Mesenchymal stem cell (in vitro differentiated cells and primary cell): ENCODE results near the gene NAPB.
A peak's percentile ranks its signal among the peaks of the same experiment; 100 is the strongest.

Experiments
- DNase-seq: peaks from one replicate; pipeline ENCODE4 v3.0.0-alpha.2; 2013
- H2AFZ ChIP-seq: one replicate; pipeline ENCODE4 v1.6.1; 2013; ENCODE audit warnings: low read depth, mild to moderate bottlenecking, control low read depth, inconsistent platforms, low read length, moderate library complexity
- H2AK5ac ChIP-seq: 2 replicates; pipeline ENCODE4 v1.6.1; 2013; ENCODE audit warnings: low read length, moderate library complexity, mild to moderate bottlenecking, inconsistent platforms; ENCODE audit not compliant: severe bottlenecking
- H2BK120ac ChIP-seq: one replicate; pipeline ENCODE4 v1.6.1; 2013; ENCODE audit warnings: low read depth, mild to moderate bottlenecking, inconsistent platforms, low read length, moderate library complexity
- H2BK12ac ChIP-seq, 2 experiments: one replicate each; pipeline ENCODE4 v1.6.1; 2013; ENCODE audit warnings: inconsistent platforms in 2 of 2, low read length in 2 of 2, mild to moderate bottlenecking in 2 of 2, moderate library complexity in 2 of 2, control low read depth in 1 of 2
- H2BK15ac ChIP-seq: one replicate; pipeline ENCODE4 v1.6.1; 2013; ENCODE audit warnings: mild to moderate bottlenecking, low read depth, inconsistent platforms; ENCODE audit not compliant: poor library complexity, severe bottlenecking
- H2BK5ac ChIP-seq: 2 replicates; pipeline ENCODE4 v1.6.1; 2013; ENCODE audit warnings: low read depth, mild to moderate bottlenecking, low read length, control low read depth, inconsistent platforms; ENCODE audit not compliant: poor library complexity, severe bottlenecking
- H3K14ac ChIP-seq, 2 experiments: one replicate each; pipeline ENCODE4 v1.6.1; 2013; ENCODE audit warnings: inconsistent platforms in 2 of 2, low read length in 2 of 2, control low read depth in 1 of 2, mild to moderate bottlenecking in 1 of 2, moderate library complexity in 1 of 2
- H3K18ac ChIP-seq, 2 experiments: one replicate each; pipeline ENCODE4 v1.6.1; 2013; ENCODE audit warnings: inconsistent platforms in 2 of 2, low read length in 2 of 2, control low read depth in 1 of 2, low read depth in 1 of 2, mild to moderate bottlenecking in 1 of 2
- H3K23ac ChIP-seq, 2 experiments: one replicate each; pipeline ENCODE4 v1.6.1; 2013; ENCODE audit warnings: inconsistent platforms in 2 of 2, low read length in 2 of 2, mild to moderate bottlenecking in 2 of 2, moderate library complexity in 2 of 2, control low read depth in 1 of 2
- H3K27ac ChIP-seq: 2 replicates; pipeline ENCODE4 v1.5.1; 2013; ENCODE audit warnings: mild to moderate bottlenecking, moderate library complexity, low read length, control low read depth, inconsistent platforms; ENCODE audit not compliant: poor library complexity, severe bottlenecking
- H3K27me3 ChIP-seq, 2 experiments: 2 replicates each; pipeline versions ENCODE4 v1.6.1 to v1.7.0; 2013; ENCODE audit warnings: low read length in 2 of 2, mild to moderate bottlenecking in 2 of 2, moderate library complexity in 2 of 2, control low read depth in 1 of 2, inconsistent platforms in 1 of 2; ENCODE audit not compliant: control insufficient read depth in 1 of 2, insufficient read depth in 1 of 2
- H3K36me3 ChIP-seq, 2 experiments: 2 replicates each; pipeline versions ENCODE4 v1.6.1 to v1.7.0; 2013; ENCODE audit warnings: low read length in 2 of 2, control low read depth in 1 of 2, inconsistent platforms in 1 of 2, low read depth in 1 of 2, mild to moderate bottlenecking in 1 of 2; ENCODE audit not compliant: insufficient read depth in 2 of 2, control insufficient read depth in 1 of 2
- H3K4ac ChIP-seq, 2 experiments: one replicate each; pipeline ENCODE4 v1.6.1; 2013; ENCODE audit warnings: inconsistent platforms in 2 of 2, low read length in 2 of 2, mild to moderate bottlenecking in 2 of 2, moderate library complexity in 2 of 2, control low read depth in 1 of 2, low read depth in 1 of 2
- H3K4me1 ChIP-seq: 2 replicates; pipeline ENCODE4 v1.6.1; 2013; ENCODE audit warnings: low read depth, low read length, control low read depth; ENCODE audit not compliant: control insufficient read depth, insufficient read depth
- H3K4me2 ChIP-seq: 2 replicates; pipeline ENCODE4 v1.6.1; 2013; ENCODE audit warnings: low read length, mild to moderate bottlenecking, inconsistent platforms; ENCODE audit not compliant: poor library complexity, severe bottlenecking
- H3K4me3 ChIP-seq, 2 experiments: 2 replicates each; pipeline versions ENCODE4 v1.5.1 to v1.7.0; 2013; ENCODE audit warnings: low read length in 2 of 2, mild to moderate bottlenecking in 2 of 2, control low read depth in 1 of 2, low read depth in 1 of 2; ENCODE audit not compliant: insufficient read depth in 1 of 2
- H3K79me1 ChIP-seq: replicated peaks from 2 replicates; pipeline ENCODE4 v1.6.1; 2013; ENCODE audit warnings: mild to moderate bottlenecking, control low read depth, low read length, inconsistent platforms; ENCODE audit not compliant: poor library complexity, severe bottlenecking
- H3K9ac ChIP-seq: 2 replicates; pipeline ENCODE4 v1.7.0; 2013; ENCODE audit warnings: mild to moderate bottlenecking, low read length, moderate library complexity
- H3K9me3 ChIP-seq: 2 replicates; pipeline ENCODE4 v1.7.0; 2013; ENCODE audit warnings: mild to moderate bottlenecking, low read length; ENCODE audit not compliant: control insufficient read depth
- H4K8ac ChIP-seq: one replicate; pipeline ENCODE4 v1.6.1; 2013; ENCODE audit warnings: inconsistent platforms, mild to moderate bottlenecking, low read length, moderate library complexity
- H4K91ac ChIP-seq: one replicate; pipeline ENCODE4 v1.6.1; 2013; ENCODE audit warnings: mild to moderate bottlenecking, low read length, inconsistent platforms
- WGBS: methylation state at CpG from one replicate; pipeline ENCODE4 v1.1.7; 2013; ENCODE audit warnings: mixed read lengths; 5-methylcytosine and 5-hydroxymethylcytosine counted together

The NAPB gene

GRCh38 chr20:23344336-23344735, 77.0 kb downstream of the NAPB start:
- Histone ChIP-seq H3K36me3 (no peaks in the 10 kb centered on the region), H4K8ac (no peak overlapping the region), H3K4me2 (no peak overlapping the region), H3K27ac (no peak overlapping the region), H3K4ac (no peak overlapping the region), H3K23ac (no peak overlapping the region), H2BK15ac (no peak overlapping the region), H3K18ac (no peak overlapping the region), H3K9me3 (no peaks in the 10 kb centered on the region), H3K4me1 (peaks cover 7% of the 10 kb centered on the region), H4K91ac (no peak overlapping the region), H2BK120ac (no peak overlapping the region), H3K14ac (no peak overlapping the region), H3K4me3 (no peak overlapping the region), H3K9ac (no peak overlapping the region), H2BK5ac (no peak overlapping the region), H2AK5ac (no peak overlapping the region), H3K27me3 (peaks cover 8 to 14% of the 10 kb centered on the region in 2 experiments), H3K79me1 (peaks cover 5% of the 10 kb centered on the region), H2BK12ac (no peak overlapping the region), H2AFZ (no peak overlapping the region)
- DNase-seq, result no peak
- WGBS, result 52% methylated on average over 2 of the region's 5 CpGs

- H3K18ac ChIP-seq, result no peak overlapping the region
- H3K9me3 ChIP-seq, result no peaks in the 10 kb centered on the region
- peaks cover 5% of the 10 kb centered on the region for H3K79me1 ChIP-seq
- no peak overlapping the region for H3K23ac ChIP-seq
- H3K9ac ChIP-seq, result no peak overlapping the region
- H3K14ac ChIP-seq, result no peak overlapping the region
- H4K8ac ChIP-seq, result no peak overlapping the region
- peaks cover 7% of the 10 kb centered on the region for H3K4me1 ChIP-seq
- H2AK5ac ChIP-seq, result no peak overlapping the region
- H3K27ac ChIP-seq, result no peak overlapping the region
- no peaks in the 10 kb centered on the region for H3K36me3 ChIP-seq
- no CpG with 5 or more reads among the region's 1 CpG for WGBS
- no peak overlapping the region for H2AFZ ChIP-seq
- H3K4me2 ChIP-seq, result no peak overlapping the region
- H3K4me3 ChIP-seq, result no peak overlapping the region
- no peak for DNase-seq
- no peak overlapping the region for H2BK12ac ChIP-seq
- H4K91ac ChIP-seq, result no peak overlapping the region
- no peak overlapping the region for H3K4ac ChIP-seq
- H2BK5ac ChIP-seq, result no peak overlapping the region
- H2BK120ac ChIP-seq, result no peak overlapping the region
- H3K27me3 ChIP-seq, result peaks cover 8 to 14% of the 10 kb centered on the region in 2 experiments
- H2BK15ac ChIP-seq, result no peak overlapping the region
Observed at GRCh38 chr20:23343590-23343989, 77.7 kb downstream of the NAPB start.

- peaks cover 2% of the 10 kb centered on the region for H3K79me1 ChIP-seq
- peaks cover 8 to 14% of the 10 kb centered on the region in 2 experiments for H3K27me3 ChIP-seq
- H3K23ac ChIP-seq, result no peak overlapping the region
- WGBS, result 61% methylated on average over 2 of the region's 2 CpGs
- H4K8ac ChIP-seq, result no peak overlapping the region
- no peak overlapping the region for H3K4me2 ChIP-seq
- H2BK15ac ChIP-seq, result no peak overlapping the region
- DNase-seq, result no peak
- H3K9me3 ChIP-seq, result no peaks in the 10 kb centered on the region
- H3K14ac ChIP-seq, result no peak overlapping the region
- H3K9ac ChIP-seq, result no peak overlapping the region
- no peak overlapping the region for H2BK5ac ChIP-seq
- H3K4ac ChIP-seq, result no peak overlapping the region
- H3K36me3 ChIP-seq, result no peaks in the 10 kb centered on the region
- H4K91ac ChIP-seq, result no peak overlapping the region
- no peak overlapping the region for H3K4me3 ChIP-seq
- H3K18ac ChIP-seq, result no peak overlapping the region
- H2BK12ac ChIP-seq, result no peak overlapping the region
- no peak overlapping the region for H2AK5ac ChIP-seq
- H3K4me1 ChIP-seq, result peaks cover 9% of the 10 kb centered on the region
- no peak overlapping the region for H2BK120ac ChIP-seq
- H3K27ac ChIP-seq, result no peak overlapping the region
- H2AFZ ChIP-seq, result no peak overlapping the region
Observed at GRCh38 chr20:23341073-23341472, 80.2 kb downstream of the NAPB start.

GRCh38 chr20:23340524-23340923, 80.8 kb downstream of the NAPB start:
- H3K23ac ChIP-seq, result no peak overlapping the region
- H3K4ac ChIP-seq, result no peak overlapping the region
- H2BK120ac ChIP-seq, result no peak overlapping the region
- no peaks in the 10 kb centered on the region for H3K9me3 ChIP-seq
- WGBS, result 35% methylated on average over 7 of the region's 9 CpGs
- no peak overlapping the region for H3K4me3 ChIP-seq
- no peak overlapping the region for H4K8ac ChIP-seq
- H2BK15ac ChIP-seq, result no peak overlapping the region
- H2AFZ ChIP-seq, result no peak overlapping the region
- H3K79me1 ChIP-seq, result peaks cover 2% of the 10 kb centered on the region
- no peak overlapping the region for H2AK5ac ChIP-seq
- peak overlapping the region; percentile 28 for H3K9ac ChIP-seq
- H4K91ac ChIP-seq, result no peak overlapping the region
- no peak overlapping the region for H3K4me2 ChIP-seq
- no peak overlapping the region for H2BK12ac ChIP-seq
- peaks cover 10% of the 10 kb centered on the region for H3K4me1 ChIP-seq
- H3K36me3 ChIP-seq, result no peaks in the 10 kb centered on the region
- peak; percentile 68 for DNase-seq
- no peak overlapping the region for H3K27ac ChIP-seq
- no peak overlapping the region for H2BK5ac ChIP-seq
- peaks cover 8 to 14% of the 10 kb centered on the region in 2 experiments for H3K27me3 ChIP-seq
- H3K14ac ChIP-seq, result no peak overlapping the region
- no peak overlapping the region for H3K18ac ChIP-seq
